Erythroblast (primary cell): ENCODE measurements around the gene FBXW7.

Experiments
- GATA1 ChIP-seq: IDR thresholded peaks from 2 replicates; pipeline ENCODE4 v1.6.1; 2011; ENCODE audit warnings: low read depth, mild to moderate bottlenecking, control low read depth, low read length, moderate library complexity
- POLR2A ChIP-seq: IDR thresholded peaks from 2 replicates; pipeline ENCODE4 v1.6.1; 2011; ENCODE audit warnings: mild to moderate bottlenecking, low read length

GRCh38 chr4:152500275-152500674 is 35.6 kb downstream of the FBXW7 start:
- TF ChIP-seq POLR2A (no peak), GATA1 (no peak)
